ENCODE measurements around the gene JTB.

GRCh38 chr1:153944827-153945117 is 32.7 kb downstream of the JTB start:
- no peak for TF ChIP-seq JUN (IDR thresholded peaks at IDR 0.05; ENCODE audit: borderline replicate concordance, low read depth, low read length)
- no peak for TF ChIP-seq JUN (CRISPR knock-in tag; IDR thresholded peaks at IDR 0.05; ENCODE audit: borderline replicate concordance)
- no peak for TF ChIP-seq CTCF (IDR thresholded peaks at IDR 0.05 in 2 of 3, conservative IDR thresholded peaks at IDR 0.05 in 1 of 3; ENCODE audit: insufficient read depth in 2 of 3, low read depth in 1 of 3, low read length in 3 of 3)
- TF ChIP-seq ZNF780A (CRISPR knock-in tag; IDR thresholded peaks at IDR 0.05) = no peak
- TF ChIP-seq PHB2 (IDR thresholded peaks at IDR 0.05; ENCODE audit: low read depth) = no peak
- no peak for TF ChIP-seq ZNF354B (CRISPR knock-in tag; IDR thresholded peaks at IDR 0.05)
- TF ChIP-seq ZNF121 (CRISPR knock-in tag; conservative IDR thresholded peaks at IDR 0.05) = no peak
- TF ChIP-seq POLR2A (conservative IDR thresholded peaks at IDR 0.05) = no peak
- TF ChIP-seq NR2C1 (IDR thresholded peaks at IDR 0.05) = no peak
- no peak for TF ChIP-seq NR2C1 (tag; IDR thresholded peaks at IDR 0.05)
- no peak for TF ChIP-seq ARID3B (CRISPR knock-in tag; IDR thresholded peaks at IDR 0.05; ENCODE audit: borderline replicate concordance)
- TF ChIP-seq YY1 (IDR thresholded peaks at IDR 0.05; ENCODE audit: borderline replicate concordance in 1 of 3, control insufficient read depth in 1 of 3, extremely low read depth in 1 of 3, insufficient read depth in 3 of 3, insufficient read length in 1 of 3, insufficient replicate concordance in 2 of 3, low read depth in 1 of 3, low read length in 2 of 3) = no peak
- TF ChIP-seq CBFB (CRISPR knock-in tag; IDR thresholded peaks at IDR 0.05) = no peak
- TF ChIP-seq, protein P1, sequence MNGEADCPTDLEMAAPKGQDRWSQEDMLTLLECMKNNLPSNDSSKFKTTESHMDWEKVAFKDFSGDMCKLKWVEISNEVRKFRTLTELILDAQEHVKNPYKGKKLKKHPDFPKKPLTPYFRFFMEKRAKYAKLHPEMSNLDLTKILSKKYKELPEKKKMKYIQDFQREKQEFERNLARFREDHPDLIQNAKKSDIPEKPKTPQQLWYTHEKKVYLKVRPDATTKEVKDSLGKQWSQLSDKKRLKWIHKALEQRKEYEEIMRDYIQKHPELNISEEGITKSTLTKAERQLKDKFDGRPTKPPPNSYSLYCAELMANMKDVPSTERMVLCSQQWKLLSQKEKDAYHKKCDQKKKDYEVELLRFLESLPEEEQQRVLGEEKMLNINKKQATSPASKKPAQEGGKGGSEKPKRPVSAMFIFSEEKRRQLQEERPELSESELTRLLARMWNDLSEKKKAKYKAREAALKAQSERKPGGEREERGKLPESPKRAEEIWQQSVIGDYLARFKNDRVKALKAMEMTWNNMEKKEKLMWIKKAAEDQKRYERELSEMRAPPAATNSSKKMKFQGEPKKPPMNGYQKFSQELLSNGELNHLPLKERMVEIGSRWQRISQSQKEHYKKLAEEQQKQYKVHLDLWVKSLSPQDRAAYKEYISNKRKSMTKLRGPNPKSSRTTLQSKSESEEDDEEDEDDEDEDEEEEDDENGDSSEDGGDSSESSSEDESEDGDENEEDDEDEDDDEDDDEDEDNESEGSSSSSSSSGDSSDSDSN (IDR thresholded peaks at IDR 0.05; ENCODE audit: borderline replicate concordance in 1 of 2, low read depth in 2 of 2, low read length in 2 of 2) = no peak
- no peak for TF ChIP-seq ZNF175 (CRISPR knock-in tag; IDR thresholded peaks at IDR 0.05; ENCODE audit: low read depth)
- no peak for TF ChIP-seq SOX6 (IDR thresholded peaks at IDR 0.05)
